Lower lobe of right lung (tissue), 2 donors: ENCODE data around the gene LPAR5. TPM values are rescaled to one million over a fixed set of nuclear protein-coding genes. Genes with fewer than 3 reads are reported as not detected.

Source experiments
- ATAC-seq, 2 donors: fragments of 200-7000 bp; cut with Tn5 transposase; one replicate each; pipeline ENCODE4 v1.9.1; 2020 to 2022; ENCODE audit warnings: mild to moderate bottlenecking in 2 of 2, moderate library complexity in 2 of 2
- DNase-seq: peaks from one replicate; pipeline ENCODE4 v3.0.0-alpha.2; 2020
- H3K27ac ChIP-seq: fragments of 200-600 bp; one replicate; pipeline ENCODE4 v1.8.0; 2022
- H3K27me3 ChIP-seq: fragments of 200-600 bp; one replicate; pipeline ENCODE4 v1.8.0; 2022; ENCODE audit warnings: low read depth
- H3K36me3 ChIP-seq: fragments of 200-600 bp; one replicate; pipeline ENCODE4 v1.8.0; 2022; ENCODE audit warnings: mild to moderate bottlenecking
- H3K4me1 ChIP-seq: fragments of 200-600 bp; one replicate; pipeline ENCODE4 v1.8.0; 2022
- H3K4me3 ChIP-seq: fragments of 200-600 bp; one replicate; pipeline ENCODE4 v1.8.0; 2022; ENCODE audit warnings: mild to moderate bottlenecking
- H3K9me3 ChIP-seq: fragments of 200-600 bp; one replicate; pipeline ENCODE4 v1.8.0; 2022
- intact Hi-C: fragments of 100-400 bp; cut with DNase I; formaldehyde crosslinking; loops from one replicate; pipeline ENCODE4 v1.11.0; 2022
- total RNA-seq: library from RNA; stranded (reverse); fragmentation: NEBNext Ultra II Directional; extraction: Animal tissue kit (Norgen Biotek cat#: 25700); gene quantifications from one replicate; pipeline ENCODE4 v1.2.1, GENCODE V29; 2021
- TF ChIP-seq, protein P1 (sequence below): fragments of 200-600 bp; IDR thresholded peaks from one replicate; pipeline ENCODE4 v1.8.0; 2022; ENCODE audit warnings: antibody characterized with exemption, mild to moderate bottlenecking
- donor health status: DM: no; HTN: yes; CAD: no; lungs with severe emphysema.

The LPAR5 gene
- total RNA-seq, 1 donor from 2014 or later: 3.8 TPM

DNA sequence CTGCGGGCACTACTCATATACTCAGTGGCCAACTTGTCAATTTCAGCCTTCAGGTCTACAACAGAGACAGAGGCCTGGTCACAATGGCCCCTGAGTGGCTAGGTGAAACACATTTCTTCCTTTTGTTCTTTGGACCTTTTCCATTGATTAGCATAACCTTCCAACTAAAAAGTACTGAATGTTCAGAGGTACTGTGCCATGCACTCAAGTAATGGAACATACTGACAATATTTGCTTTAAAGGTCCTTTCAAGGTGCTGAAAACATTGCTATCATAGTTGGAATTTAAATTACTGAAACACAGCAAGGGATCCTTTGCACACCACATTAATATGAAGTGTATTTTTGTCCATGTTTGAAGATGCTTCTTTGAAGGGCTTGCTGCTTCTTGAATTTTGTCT lies 17.6 kb upstream of the LPAR5 start:
- intact Hi-C loops: no loop called here
- H3K4me3 ChIP-seq: no peak overlapping the region
- DNase-seq (no peak), ATAC-seq (no peak)
- no peaks in the 10 kb centered on the region for H3K27me3 ChIP-seq
- no peak overlapping the region for H3K27ac ChIP-seq
- no peaks in the 10 kb centered on the region for H3K9me3 ChIP-seq
- no peaks in the 10 kb centered on the region for H3K4me1 ChIP-seq
- peaks cover 95% of the 10 kb centered on the region for H3K36me3 ChIP-seq
- TF ChIP-seq, protein P1, sequence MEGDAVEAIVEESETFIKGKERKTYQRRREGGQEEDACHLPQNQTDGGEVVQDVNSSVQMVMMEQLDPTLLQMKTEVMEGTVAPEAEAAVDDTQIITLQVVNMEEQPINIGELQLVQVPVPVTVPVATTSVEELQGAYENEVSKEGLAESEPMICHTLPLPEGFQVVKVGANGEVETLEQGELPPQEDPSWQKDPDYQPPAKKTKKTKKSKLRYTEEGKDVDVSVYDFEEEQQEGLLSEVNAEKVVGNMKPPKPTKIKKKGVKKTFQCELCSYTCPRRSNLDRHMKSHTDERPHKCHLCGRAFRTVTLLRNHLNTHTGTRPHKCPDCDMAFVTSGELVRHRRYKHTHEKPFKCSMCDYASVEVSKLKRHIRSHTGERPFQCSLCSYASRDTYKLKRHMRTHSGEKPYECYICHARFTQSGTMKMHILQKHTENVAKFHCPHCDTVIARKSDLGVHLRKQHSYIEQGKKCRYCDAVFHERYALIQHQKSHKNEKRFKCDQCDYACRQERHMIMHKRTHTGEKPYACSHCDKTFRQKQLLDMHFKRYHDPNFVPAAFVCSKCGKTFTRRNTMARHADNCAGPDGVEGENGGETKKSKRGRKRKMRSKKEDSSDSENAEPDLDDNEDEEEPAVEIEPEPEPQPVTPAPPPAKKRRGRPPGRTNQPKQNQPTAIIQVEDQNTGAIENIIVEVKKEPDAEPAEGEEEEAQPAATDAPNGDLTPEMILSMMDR: no peak

DNA sequence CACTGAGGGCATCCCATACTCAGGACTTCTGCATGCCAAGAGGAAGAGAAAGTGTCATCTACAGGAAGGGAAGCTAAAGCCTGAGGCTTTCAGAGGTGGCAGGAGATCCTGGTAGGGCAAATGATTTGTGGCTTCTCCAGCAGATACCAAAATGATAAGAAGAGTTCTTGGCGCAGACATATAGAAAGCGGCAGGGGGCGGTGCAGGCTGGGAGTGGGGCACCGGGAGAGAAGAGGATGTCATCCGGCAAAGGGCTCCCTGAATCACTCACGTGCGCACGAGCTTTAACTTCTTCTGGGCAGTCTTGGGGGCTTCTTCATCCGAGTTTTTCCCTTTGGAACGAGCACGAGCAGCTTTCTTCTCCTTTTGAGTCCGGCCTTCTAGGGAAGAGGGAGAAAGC lies 16.6 kb upstream of the LPAR5 start:
- intact Hi-C loops: no loop called here
- H3K36me3 ChIP-seq: peaks cover 92% of the 10 kb centered on the region

DNA sequence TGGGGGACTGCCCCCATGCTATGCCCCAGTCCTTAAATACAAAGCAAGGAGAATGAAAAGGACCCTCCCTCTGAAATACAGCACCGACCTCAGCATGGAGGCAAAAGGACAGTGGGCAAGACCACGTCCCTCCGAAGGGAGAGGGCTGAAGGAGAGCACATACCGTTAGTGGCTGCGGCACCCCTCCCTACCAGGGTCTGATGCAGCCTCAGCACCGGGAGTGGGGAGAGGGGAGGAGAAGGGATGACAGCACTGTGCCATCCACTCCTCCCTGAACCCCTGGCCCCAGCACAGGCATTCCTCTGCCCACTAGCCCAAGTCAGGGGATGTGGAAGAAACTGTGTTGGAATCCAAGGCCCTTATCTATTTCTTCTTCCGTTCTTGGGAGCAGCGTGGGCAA lies 15.1 kb upstream of the LPAR5 start:
- H3K4me1 ChIP-seq: peaks cover 10% of the 10 kb centered on the region
- no peak overlapping the region for H3K4me3 ChIP-seq
- intact Hi-C loops: no loop called here
- H3K27ac ChIP-seq: no peak overlapping the region
- DNase-seq (peak; percentile 4), ATAC-seq (no peak)
- H3K27me3 ChIP-seq: no peaks in the 10 kb centered on the region
- TF ChIP-seq, protein P1: no peak
- peaks cover 77% of the 10 kb centered on the region for H3K36me3 ChIP-seq
- H3K9me3 ChIP-seq: no peaks in the 10 kb centered on the region

More for the DNA sequence above, 16.6 kb upstream of the LPAR5 start:
- no peak overlapping the region for H3K27ac ChIP-seq
- ATAC-seq (no peak), DNase-seq (peak; percentile 13)
- H3K9me3 ChIP-seq: no peaks in the 10 kb centered on the region
- H3K4me3 ChIP-seq: no peak overlapping the region
- H3K4me1 ChIP-seq: no peaks in the 10 kb centered on the region
- TF ChIP-seq, protein P1: no peak
- H3K27me3 ChIP-seq: no peaks in the 10 kb centered on the region

DNA sequence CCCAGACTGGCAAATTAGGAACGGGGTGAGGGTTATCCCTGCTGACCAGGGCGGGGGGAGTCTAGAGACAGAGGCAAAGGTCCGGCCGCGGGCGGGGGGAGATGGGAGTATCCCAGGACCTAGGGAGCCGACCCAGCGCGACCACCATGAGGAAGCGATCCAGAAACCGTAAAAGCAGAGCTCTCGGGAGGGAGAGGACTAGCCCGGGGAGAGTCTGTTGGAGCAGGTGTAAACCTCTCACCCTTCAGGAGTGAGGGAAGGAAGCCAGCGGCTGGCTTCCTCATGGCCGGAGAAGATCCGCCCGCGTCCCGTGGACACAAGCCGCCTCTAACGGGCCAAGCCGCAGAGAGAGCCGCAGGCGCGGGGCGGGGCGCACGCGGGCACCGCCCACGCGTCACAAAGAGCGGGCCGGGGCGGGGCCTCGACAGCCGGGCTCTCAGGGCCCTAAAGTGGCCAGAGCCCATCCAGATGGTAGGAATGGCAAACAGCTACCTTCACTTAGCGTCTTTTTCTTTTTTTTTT lies 11.4 kb upstream of the LPAR5 start, which contains the start of gene ACRBP:
ACRBP (minus strand) TSS at position 350 of the 522 bp plus-strand sequence; CDS start at position 284, 66 bp downstream.
- peak; percentile 89 for DNase-seq
- ATAC-seq: peak; percentile 91 to 94
- peaks cover 25% of the 10 kb centered on the region for H3K4me1 ChIP-seq
- H3K4me3 ChIP-seq: peak within 1 kb of the TSS; percentile 54
- TF ChIP-seq, protein P1: no peak
- H3K27me3 ChIP-seq: no peaks in the 10 kb centered on the region
- intact Hi-C loops: no loop called here
- no peaks in the 10 kb centered on the region for H3K9me3 ChIP-seq
- H3K27ac ChIP-seq: peak within 1 kb of the TSS; percentile 62
- H3K36me3 ChIP-seq: peaks cover 40% of the 10 kb centered on the region

DNA sequence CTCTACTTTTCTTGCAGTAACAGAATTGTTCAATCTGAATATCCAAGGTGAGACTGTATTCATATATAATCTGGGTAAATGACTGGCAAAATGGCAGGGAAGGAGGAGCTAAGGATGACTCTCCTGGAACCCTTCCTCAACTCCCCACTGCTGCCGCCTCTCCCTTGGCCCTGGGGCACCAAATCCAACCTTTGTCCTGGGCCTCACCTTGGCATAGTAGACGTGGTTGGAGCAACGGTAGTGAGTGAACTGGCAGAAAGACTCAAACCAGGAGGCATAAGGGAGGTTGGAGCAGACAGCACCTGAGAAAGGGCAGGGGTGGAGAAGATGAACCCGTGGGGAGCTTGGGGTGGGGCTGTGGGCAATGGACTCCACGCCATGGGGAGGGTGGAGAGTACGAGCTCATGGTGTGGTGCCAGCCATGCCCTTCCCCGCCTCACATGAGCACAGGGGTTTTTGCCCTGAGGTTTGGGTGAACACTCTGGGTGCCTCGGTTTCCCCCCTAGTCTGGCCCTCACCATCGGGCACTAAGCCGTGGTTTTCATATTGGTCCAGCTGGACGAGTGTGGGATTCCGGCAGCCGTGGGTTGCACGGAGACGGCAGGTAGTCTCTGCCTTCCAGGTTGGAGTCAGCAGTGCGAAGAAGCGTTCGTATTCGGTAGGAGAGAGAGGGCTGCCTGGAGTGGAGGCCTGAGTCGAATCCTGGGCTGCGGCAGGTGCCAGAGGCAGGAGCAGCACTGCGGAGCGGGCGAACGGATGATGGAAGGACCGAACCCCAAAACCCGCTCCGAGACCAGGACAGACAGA lies 10.7 kb upstream of the LPAR5 start:
- Histone ChIP-seq H3K4me1 (peaks cover 25% of the 10 kb centered on the region), H3K36me3 (peaks cover 33% of the 10 kb centered on the region), H3K4me3 (peak overlapping the region; percentile 54), H3K9me3 (no peaks in the 10 kb centered on the region), H3K27ac (peak overlapping the region; percentile 62), H3K27me3 (no peaks in the 10 kb centered on the region)
- TF ChIP-seq, protein P1: no peak
- intact Hi-C loops: no loop called here
- no peak for DNase-seq
- no peak for ATAC-seq
